ENCODE measurements around the gene DNM2.
"Not testable (repeated sequence)": the region's sequence is repeated elsewhere in the genome, so short reads cannot be mapped to it uniquely, and the experiment has no call there.

DNM2 gene

GRCh38 chr19:10868872-10869547 is 151.1 kb downstream of the DNM2 start:
- no peak overlapping the region for H3K27ac ChIP-seq (ENCODE audit: insufficient read depth in 1 of 2, low read depth in 1 of 2, low read length in 2 of 2, poor library complexity in 1 of 2, severe bottlenecking in 2 of 2)
- WGBS (ENCODE audit: insufficient coverage), result 97% methylated on average over 6 of the region's 10 CpGs
- no peaks in the 10 kb centered on the region for H3K9me3 ChIP-seq (ENCODE audit: control extremely low read depth in 1 of 5, control insufficient read depth in 4 of 5, insufficient read depth in 2 of 5, low read depth in 1 of 5, low read length in 4 of 5)
- ChIA-PET CTCF (interaction anchor here (1.1 to 11.6 kb wide), 3 partner anchors 11 to 23 kb away, joined by 4 to 97 read pairs (median 4); partner anchors contain the start of gene C19orf38), POLR2A (no interaction called here)
- H3K4me3 ChIP-seq (ENCODE audit: control insufficient read depth in 1 of 7, extremely low read depth in 1 of 7, insufficient read depth in 4 of 7, low read depth in 2 of 7, low read length in 6 of 7), result no peak overlapping the region
- peaks cover 0 to 18% (median 15%) of the 10 kb centered on the region in 4 experiments for H3K4me1 ChIP-seq (ENCODE audit: control extremely low read depth in 1 of 4, control insufficient read depth in 4 of 4, insufficient read depth in 4 of 4, low read length in 3 of 4)
- no peak for DNase-seq
- no peaks in the 10 kb centered on the region for H3K27me3 ChIP-seq (replicated peaks in 2 of 5; ENCODE audit: control insufficient read depth in 4 of 5, insufficient read depth in 5 of 5, low read length in 4 of 5)
- H3K36me3 ChIP-seq (ENCODE audit: control insufficient read depth in 4 of 4, insufficient read depth in 4 of 4, low read length in 3 of 4), result no peaks in the 10 kb centered on the region

GRCh38 chr19:10869872-10870311 is 152.0 kb downstream of the DNM2 start:
- H3K27me3 ChIP-seq (replicated peaks in 2 of 5; ENCODE audit: control insufficient read depth in 4 of 5, insufficient read depth in 5 of 5, low read length in 4 of 5); H3K9me3 ChIP-seq (ENCODE audit: control extremely low read depth in 1 of 5, control insufficient read depth in 4 of 5, insufficient read depth in 2 of 5, low read depth in 1 of 5, low read length in 4 of 5); POLR2A ChIA-PET; H3K27ac ChIP-seq (ENCODE audit: insufficient read depth in 1 of 2, low read depth in 1 of 2, low read length in 2 of 2, poor library complexity in 1 of 2, severe bottlenecking in 2 of 2); DNase-seq; H3K4me3 ChIP-seq (ENCODE audit: control insufficient read depth in 1 of 7, extremely low read depth in 1 of 7, insufficient read depth in 4 of 7, low read depth in 2 of 7, low read length in 6 of 7); H3K36me3 ChIP-seq (ENCODE audit: control insufficient read depth in 4 of 4, insufficient read depth in 4 of 4, low read length in 3 of 4): not testable (repeated sequence)
- 99% methylated on average over 10 of the region's 11 CpGs for WGBS (ENCODE audit: insufficient coverage)
- H3K4me1 ChIP-seq (ENCODE audit: control extremely low read depth in 1 of 4, control insufficient read depth in 4 of 4, insufficient read depth in 4 of 4, low read length in 3 of 4), result peaks cover 0 to 15% (median 11%) of the 10 kb centered on the region in 4 experiments
- CTCF ChIA-PET, result interaction anchor here (1.2 kb wide), 1 partner anchor 14 kb away, joined by 5 read pairs; no protein-coding TSS in a partner anchor

DNA sequence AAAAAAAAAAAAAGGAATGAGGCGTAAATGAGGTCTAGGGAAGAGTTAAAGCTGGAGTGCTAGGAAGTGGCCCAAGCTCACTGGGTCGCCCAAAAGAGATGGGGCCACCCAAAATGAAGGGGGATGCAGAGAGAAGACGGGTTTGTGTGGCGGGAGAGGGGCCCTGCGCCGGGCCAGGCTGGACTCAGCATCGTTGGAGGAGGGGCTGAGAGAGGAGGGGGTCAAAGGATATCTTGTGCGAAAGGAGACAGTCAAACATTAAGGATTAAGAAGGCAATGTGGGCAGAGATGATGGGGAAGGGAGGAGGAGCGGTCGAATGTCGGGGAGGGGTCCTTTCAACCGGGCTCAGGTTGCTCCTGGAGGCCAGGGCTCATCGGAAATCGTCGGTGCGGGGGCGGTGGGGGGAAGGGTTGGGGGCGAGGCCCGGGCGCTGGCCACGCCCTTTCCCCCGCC is 152.6 kb downstream of the DNM2 start:
- POLR2A ChIA-PET, result interaction anchor here (1.0 kb wide), 1 partner anchor 34 kb away, joined by 3 read pairs; the partner anchor contains the start of gene TMED1
- Histone ChIP-seq H3K27ac (ENCODE audit: insufficient read depth in 1 of 2, low read depth in 1 of 2, low read length in 2 of 2, poor library complexity in 1 of 2, severe bottlenecking in 2 of 2) (peak overlapping the region in 1 of 2 experiments; percentile 70), H3K4me1 (ENCODE audit: control extremely low read depth in 1 of 4, control insufficient read depth in 4 of 4, insufficient read depth in 4 of 4, low read length in 3 of 4) (peaks cover 0 to 15% (median 11%) of the 10 kb centered on the region in 4 experiments), H3K36me3 (ENCODE audit: control insufficient read depth in 4 of 4, insufficient read depth in 4 of 4, low read length in 3 of 4) (peaks cover 0 to 3% (median 0%) of the 10 kb centered on the region in 4 experiments), H3K27me3 (replicated peaks in 2 of 5; ENCODE audit: control insufficient read depth in 4 of 5, insufficient read depth in 5 of 5, low read length in 4 of 5) (no peaks in the 10 kb centered on the region), H3K4me3 (ENCODE audit: control insufficient read depth in 1 of 7, extremely low read depth in 1 of 7, insufficient read depth in 4 of 7, low read depth in 2 of 7, low read length in 6 of 7) (peak overlapping the region; percentile 29 to 80 (median 65)), H3K9me3 (ENCODE audit: control extremely low read depth in 1 of 5, control insufficient read depth in 4 of 5, insufficient read depth in 2 of 5, low read depth in 1 of 5, low read length in 4 of 5) (no peaks in the 10 kb centered on the region)
- DNase-seq, result no peak
- WGBS (ENCODE audit: insufficient coverage), result 5% methylated on average over 14 of the region's 22 CpGs
- CTCF ChIA-PET, result interaction anchor here (0.6 to 2.9 kb wide), 3 partner anchors 8 to 825 kb away, joined by 3 to 11 read pairs (median 5); no protein-coding TSS in a partner anchor

DNA sequence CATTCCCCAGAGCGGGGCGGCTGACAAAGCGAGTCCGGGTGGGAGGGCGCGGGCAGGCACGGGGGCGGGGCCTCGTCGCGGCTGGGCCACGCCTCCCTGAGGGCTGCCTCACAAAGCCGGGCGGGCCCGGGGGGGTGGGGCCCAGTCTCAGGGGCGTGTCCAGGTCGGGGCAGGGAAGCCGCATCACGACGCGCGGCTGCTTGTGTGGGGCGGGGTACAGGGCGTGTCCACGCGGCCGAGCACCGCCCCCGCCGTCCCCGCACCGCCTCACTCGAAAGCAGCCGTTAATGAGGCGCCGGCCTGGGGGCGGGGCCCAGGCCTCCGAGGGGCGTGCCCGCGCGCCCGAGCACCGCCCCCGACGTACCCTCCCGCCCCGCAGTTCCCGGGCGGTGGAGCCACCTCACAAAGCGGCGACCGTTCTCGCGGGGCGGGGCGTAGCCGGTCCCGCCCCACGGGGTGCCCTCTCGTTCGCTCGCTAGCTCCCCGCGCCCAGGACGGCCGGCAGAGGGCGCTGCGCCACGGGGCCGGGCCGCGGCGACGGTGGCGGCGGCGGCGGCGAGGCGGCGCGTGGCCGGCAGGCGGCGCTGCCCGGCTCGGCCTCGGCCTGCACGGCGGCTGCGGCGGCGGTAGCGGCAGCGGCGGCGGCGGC is 153.2 kb downstream of the DNM2 start, which contains the start of gene CARM1:
Gene CARM1, plus strand, starts transcription at position 599 of the 649 bp plus-strand sequence. CDS start 150 bp downstream, outside the sequence.
- Histone ChIP-seq H3K4me3 (ENCODE audit: control insufficient read depth in 1 of 7, extremely low read depth in 1 of 7, insufficient read depth in 4 of 7, low read depth in 2 of 7, low read length in 6 of 7) (peak within 1 kb of the TSS; percentile 58 to 89 (median 74)), H3K27ac (ENCODE audit: insufficient read depth in 1 of 2, low read depth in 1 of 2, low read length in 2 of 2, poor library complexity in 1 of 2, severe bottlenecking in 2 of 2) (peak within 1 kb of the TSS in 1 of 2 experiments; percentile 70), H3K27me3 (replicated peaks in 2 of 5; ENCODE audit: control insufficient read depth in 4 of 5, insufficient read depth in 5 of 5, low read length in 4 of 5) (no peaks in the 10 kb centered on the region), H3K4me1 (ENCODE audit: control extremely low read depth in 1 of 4, control insufficient read depth in 4 of 4, insufficient read depth in 4 of 4, low read length in 3 of 4) (peaks cover 0 to 15% (median 11%) of the 10 kb centered on the region in 4 experiments), H3K36me3 (ENCODE audit: control insufficient read depth in 4 of 4, insufficient read depth in 4 of 4, low read length in 3 of 4) (peaks cover 0 to 3% (median 0%) of the 10 kb centered on the region in 4 experiments), H3K9me3 (ENCODE audit: control extremely low read depth in 1 of 5, control insufficient read depth in 4 of 5, insufficient read depth in 2 of 5, low read depth in 1 of 5, low read length in 4 of 5) (no peaks in the 10 kb centered on the region)
- CTCF ChIA-PET, result interaction anchor here (0.6 to 2.9 kb wide), 2 partner anchors 9 to 825 kb away, joined by 3 to 11 read pairs; no protein-coding TSS in a partner anchor
- POLR2A ChIA-PET, result interaction anchor here (0.6 to 1.0 kb wide), 2 partner anchors 35 to 155 kb away, joined by 3 read pairs; partner anchors contain the start of gene TMED1
- 0% methylated on average over 45 of the region's 99 CpGs for WGBS (ENCODE audit: insufficient coverage)
- peak; percentile 96 to 98 (median 97) for DNase-seq

DNA sequence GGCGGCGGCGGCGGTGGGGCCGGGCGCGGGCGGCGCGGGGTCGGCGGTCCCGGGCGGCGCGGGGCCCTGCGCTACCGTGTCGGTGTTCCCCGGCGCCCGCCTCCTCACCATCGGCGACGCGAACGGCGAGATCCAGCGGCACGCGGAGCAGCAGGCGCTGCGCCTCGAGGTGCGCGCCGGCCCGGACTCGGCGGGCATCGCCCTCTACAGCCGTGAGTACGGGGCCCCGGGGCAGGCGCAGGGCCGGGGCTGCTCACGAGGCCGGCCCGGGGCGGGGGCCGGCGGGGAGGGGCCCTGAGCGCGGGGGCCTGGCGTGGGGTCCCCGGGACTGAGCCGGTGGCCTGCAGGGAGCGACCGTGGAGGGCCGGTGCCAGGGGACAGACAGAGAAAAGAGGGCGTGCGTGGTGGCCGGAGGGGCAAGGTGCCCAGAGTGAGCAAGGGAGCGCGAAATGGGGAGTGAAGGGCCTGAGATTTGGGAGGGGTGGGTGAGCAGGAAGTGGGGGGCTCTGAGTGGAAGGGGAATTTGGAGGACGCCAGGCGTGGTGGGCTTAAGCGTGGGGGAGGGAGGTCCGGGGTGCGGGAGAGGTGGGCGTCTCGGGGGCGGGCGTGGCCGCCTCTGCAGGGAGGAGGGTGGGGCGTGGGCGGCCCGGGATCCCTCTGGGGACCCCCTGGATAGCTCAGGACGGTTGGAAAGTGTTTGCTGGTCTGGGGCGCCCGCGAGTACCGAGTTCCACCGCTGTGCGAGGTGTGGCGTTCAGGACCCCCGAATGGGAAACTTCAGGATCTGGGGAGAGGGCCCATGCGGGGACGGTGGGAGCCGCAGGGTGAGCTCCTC is 154.0 kb downstream of the DNM2 start:
- CTCF ChIA-PET, result interaction anchor here (0.6 to 2.9 kb wide), 9 partner anchors 9 to 69 kb away, joined by 3 to 11 read pairs (median 3); no protein-coding TSS in a partner anchor
- H3K4me3 ChIP-seq (ENCODE audit: control insufficient read depth in 1 of 7, extremely low read depth in 1 of 7, insufficient read depth in 4 of 7, low read depth in 2 of 7, low read length in 6 of 7), result peak overlapping the region; percentile 58 to 89 (median 74)
- peak overlapping the region in 1 of 2 experiments; percentile 54 for H3K27ac ChIP-seq (ENCODE audit: insufficient read depth in 1 of 2, low read depth in 1 of 2, low read length in 2 of 2, poor library complexity in 1 of 2, severe bottlenecking in 2 of 2)
- POLR2A ChIA-PET, result interaction anchor here (0.5 to 1.0 kb wide), 3 partner anchors 36 to 155 kb away, joined by 3 read pairs; partner anchors contain the start of gene TMED1
- H3K27me3 ChIP-seq (replicated peaks in 2 of 5; ENCODE audit: control insufficient read depth in 4 of 5, insufficient read depth in 5 of 5, low read length in 4 of 5), result no peaks in the 10 kb centered on the region
- no peaks in the 10 kb centered on the region for H3K9me3 ChIP-seq (ENCODE audit: control extremely low read depth in 1 of 5, control insufficient read depth in 4 of 5, insufficient read depth in 2 of 5, low read depth in 1 of 5, low read length in 4 of 5)
- peaks cover 0 to 5% (median 0%) of the 10 kb centered on the region in 4 experiments for H3K36me3 ChIP-seq (ENCODE audit: control insufficient read depth in 4 of 4, insufficient read depth in 4 of 4, low read length in 3 of 4)
- H3K4me1 ChIP-seq (ENCODE audit: control extremely low read depth in 1 of 4, control insufficient read depth in 4 of 4, insufficient read depth in 4 of 4, low read length in 3 of 4), result peaks cover 0 to 22% (median 15%) of the 10 kb centered on the region in 4 experiments
- DNase-seq, result peak; percentile 25 to 48 (median 34)
- WGBS (ENCODE audit: insufficient coverage), result 0% methylated on average over 86 of the region's 90 CpGs

- CTCF ChIA-PET, result interaction anchor here (0.6 to 2.9 kb wide), 10 partner anchors 8 to 69 kb away, joined by 3 to 11 read pairs (median 3); no protein-coding TSS in a partner anchor
- 30% methylated on average over 6 of the region's 16 CpGs for WGBS (ENCODE audit: insufficient coverage)
- no peak overlapping the region for H3K27ac ChIP-seq (ENCODE audit: insufficient read depth in 1 of 2, low read depth in 1 of 2, low read length in 2 of 2, poor library complexity in 1 of 2, severe bottlenecking in 2 of 2)
These were observed 154.7 kb downstream of the DNM2 start for GRCh38 chr19:10872546-10873107.

More at GRCh38 chr19:10872546-10873107, 154.7 kb downstream of the DNM2 start:
- Histone ChIP-seq H3K4me1 (ENCODE audit: control extremely low read depth in 1 of 4, control insufficient read depth in 4 of 4, insufficient read depth in 4 of 4, low read length in 3 of 4) (peaks cover 0 to 24% (median 16%) of the 10 kb centered on the region in 4 experiments), H3K4me3 (ENCODE audit: control insufficient read depth in 1 of 7, extremely low read depth in 1 of 7, insufficient read depth in 4 of 7, low read depth in 2 of 7, low read length in 6 of 7) (peak overlapping the region; percentile 35 to 89 (median 74)), H3K27me3 (replicated peaks in 2 of 5; ENCODE audit: control insufficient read depth in 4 of 5, insufficient read depth in 5 of 5, low read length in 4 of 5) (no peaks in the 10 kb centered on the region), H3K36me3 (ENCODE audit: control insufficient read depth in 4 of 4, insufficient read depth in 4 of 4, low read length in 3 of 4) (peaks cover 0 to 6% (median 0%) of the 10 kb centered on the region in 4 experiments), H3K9me3 (ENCODE audit: control extremely low read depth in 1 of 5, control insufficient read depth in 4 of 5, insufficient read depth in 2 of 5, low read depth in 1 of 5, low read length in 4 of 5) (no peaks in the 10 kb centered on the region)
- POLR2A ChIA-PET, result interaction anchor here (0.5 kb wide), 1 partner anchor 100 kb away, joined by 3 read pairs; no protein-coding TSS in a partner anchor
- DNase-seq, result no peak
